Measurements from ENCODE around the gene RNASE3.
"Not testable (repeated sequence)": the region's sequence is repeated elsewhere in the genome, so short reads cannot be mapped to it uniquely, and the experiment has no call there.

Gene RNASE3

GRCh38 chr14:20891126-20891825, at the start of gene RNASE3:
RNASE3 (plus strand) TSS chr14:20891385; CDS start chr14:20891687, 302 bp downstream.
- in situ Hi-C loops (cut with MboI; ENCODE audit: low sequenced_read_pairs) = not testable (repeated sequence)

DNA sequence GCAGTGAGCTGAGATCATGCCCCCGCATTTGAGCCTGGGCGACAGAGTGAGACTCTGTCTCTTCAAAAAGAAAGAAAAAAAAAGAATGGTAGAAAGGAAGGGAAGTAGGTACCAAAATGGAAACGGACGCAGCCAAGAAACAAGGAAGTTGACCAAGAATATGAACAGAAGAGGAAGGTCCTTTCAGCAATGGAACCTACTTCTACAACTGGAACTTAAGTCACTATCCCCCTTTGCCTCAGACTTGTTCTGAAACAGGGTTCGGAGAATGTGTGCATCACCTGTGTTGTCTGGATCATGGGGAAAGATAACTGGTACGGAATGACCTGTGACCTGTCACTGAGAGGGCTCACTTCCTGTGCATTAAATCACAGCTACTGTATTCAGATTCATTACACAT, 44.6 kb upstream of the RNASE3 start:
- in situ Hi-C loops (cut with MboI; ENCODE audit: low sequenced_read_pairs) = no loop called here

GRCh38 chr14:20848316-20848954, 42.8 kb upstream of the RNASE3 start:
- in situ Hi-C loops (cut with MboI; ENCODE audit: low sequenced_read_pairs) = no loop called here

DNA sequence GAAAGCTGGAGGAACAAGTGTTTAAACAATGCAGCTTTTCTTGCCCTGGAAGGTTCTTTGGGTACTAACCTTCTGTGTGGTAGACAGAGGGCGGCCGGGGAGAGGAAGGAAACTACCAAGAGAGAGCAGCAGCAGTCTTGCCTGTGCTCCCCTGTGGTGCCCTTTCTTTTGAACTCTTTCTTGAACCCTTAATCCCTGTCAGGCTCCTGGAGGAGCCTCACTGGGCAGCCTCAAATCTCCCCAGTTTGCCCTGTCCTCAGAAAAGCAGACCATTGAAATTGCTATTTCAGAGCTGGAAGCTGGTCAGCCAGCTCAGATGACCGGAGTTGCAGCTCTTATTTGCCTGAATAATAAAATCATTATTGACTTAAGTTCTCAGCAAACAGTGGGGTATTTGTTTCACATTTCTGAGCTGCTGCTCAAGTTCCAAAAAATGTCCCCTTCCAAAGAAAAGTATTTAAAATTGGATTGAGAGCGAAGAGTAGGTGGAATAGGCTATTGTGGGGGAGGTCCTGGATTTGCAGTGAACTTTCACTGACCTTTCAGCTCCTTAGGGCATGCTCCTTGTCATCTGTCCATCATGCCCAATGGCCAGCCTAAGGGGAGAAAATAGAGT, 42.1 kb upstream of the RNASE3 start:
- in situ Hi-C loops (cut with MboI; ENCODE audit: low sequenced_read_pairs) = no loop called here

DNA sequence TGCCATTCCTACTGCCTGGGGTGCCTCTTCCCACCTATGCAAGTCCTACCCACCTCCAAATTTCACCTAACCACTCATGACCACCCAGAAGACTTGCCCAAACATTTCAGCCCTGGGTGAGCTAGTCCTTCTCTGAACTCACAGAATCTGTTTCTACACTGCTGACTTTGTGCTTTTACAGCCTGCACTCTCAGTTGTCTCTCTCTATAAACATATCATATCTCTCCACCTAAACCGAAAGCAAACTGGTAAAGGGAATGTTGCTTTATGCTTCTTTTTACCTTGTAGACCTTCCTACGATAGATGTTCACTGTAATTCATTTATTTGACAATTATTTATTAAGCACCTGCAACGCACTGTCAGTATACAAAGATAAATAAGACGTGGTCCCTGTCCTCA, 38.1 kb upstream of the RNASE3 start:
- in situ Hi-C loops (cut with MboI; ENCODE audit: low sequenced_read_pairs) = loop anchor here (5.0 to 25.0 kb wide), 3 partner anchors 122 to 516 kb away; partner anchors contain the start of genes CCNB1IP1 and PARP2

DNA sequence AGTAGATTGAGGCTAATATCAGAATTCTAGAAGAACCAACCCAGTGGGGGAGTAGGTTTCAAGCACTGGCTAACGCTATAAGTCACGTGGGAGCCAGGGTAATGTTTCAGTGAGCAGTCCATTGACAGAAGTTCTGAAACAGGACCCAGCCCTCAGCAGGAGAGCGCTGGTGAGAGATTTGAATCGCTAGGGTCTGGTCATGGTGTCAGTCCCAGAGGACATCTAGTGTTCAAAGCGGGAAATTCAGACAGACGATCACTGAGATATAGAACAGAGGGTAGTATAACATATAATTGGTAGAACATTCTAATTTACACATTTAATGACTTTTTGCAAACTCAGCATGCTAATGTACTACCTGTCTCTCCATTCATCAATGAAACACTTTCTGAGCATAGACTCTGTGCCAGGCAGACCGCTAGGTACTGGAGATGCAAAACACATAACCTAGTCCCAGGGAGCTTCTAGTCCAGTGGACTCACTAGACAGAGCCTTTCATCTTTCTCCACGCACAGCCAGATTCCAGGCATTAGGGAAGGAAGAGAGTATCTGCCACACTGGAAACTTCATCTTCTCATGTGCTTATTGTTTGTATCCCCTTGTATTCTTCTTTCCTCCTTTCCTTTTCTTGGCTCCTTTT, 35.4 kb upstream of the RNASE3 start:
- in situ Hi-C loops (cut with MboI; ENCODE audit: low sequenced_read_pairs) = loop anchor here (10.0 to 25.0 kb wide), 2 partner anchors 119 to 518 kb away; partner anchors contain the start of genes CCNB1IP1 and PARP2

- in situ Hi-C loops (cut with MboI; ENCODE audit: low sequenced_read_pairs) = loop anchor here (10.0 to 25.0 kb wide), 2 partner anchors 118 to 520 kb away; partner anchors contain the start of genes CCNB1IP1 and PARP2
Observed at GRCh38 chr14:20857207-20857606, 34.0 kb upstream of the RNASE3 start.

DNA sequence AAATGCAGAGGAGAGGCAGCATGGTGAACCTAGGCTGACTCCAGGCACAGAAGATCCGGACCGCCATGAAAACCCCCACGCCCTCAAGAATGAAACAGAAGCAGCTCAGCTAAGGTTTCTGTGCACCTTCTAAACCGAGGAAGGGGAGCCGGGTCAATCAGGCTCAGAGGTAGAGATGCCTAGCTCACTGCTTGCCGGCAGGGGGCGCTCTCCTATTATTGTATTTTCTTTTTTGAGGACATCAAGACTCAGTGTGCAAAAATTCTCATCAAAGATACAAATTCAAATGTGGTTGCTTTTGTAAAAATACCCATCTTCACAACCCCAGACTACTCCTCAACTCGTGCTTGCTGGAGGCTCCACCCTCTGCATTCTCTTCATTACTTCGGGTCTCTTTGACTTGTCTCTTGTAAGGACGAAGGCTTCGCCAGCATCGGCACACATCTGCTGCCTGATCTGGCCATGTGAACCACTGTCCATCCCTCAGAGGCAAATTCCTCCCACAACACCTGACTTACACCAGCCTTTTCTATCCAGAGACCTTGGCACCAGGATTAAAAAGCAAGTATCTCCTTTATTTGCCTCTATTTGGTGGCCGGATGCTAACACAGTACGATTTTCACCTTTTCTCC, 33.4 kb upstream of the RNASE3 start:
- in situ Hi-C loops (cut with MboI; ENCODE audit: low sequenced_read_pairs) = loop anchor here (10.0 to 25.0 kb wide), 2 partner anchors 117 to 520 kb away; partner anchors contain the start of genes CCNB1IP1 and PARP2

GRCh38 chr14:20866194-20866593, 25.0 kb upstream of the RNASE3 start:
- in situ Hi-C loops (cut with MboI; ENCODE audit: low sequenced_read_pairs) = loop anchor here (25.0 kb wide), 1 partner anchor 529 kb away; the partner anchor contains the start of genes CCNB1IP1 and PARP2

DNA sequence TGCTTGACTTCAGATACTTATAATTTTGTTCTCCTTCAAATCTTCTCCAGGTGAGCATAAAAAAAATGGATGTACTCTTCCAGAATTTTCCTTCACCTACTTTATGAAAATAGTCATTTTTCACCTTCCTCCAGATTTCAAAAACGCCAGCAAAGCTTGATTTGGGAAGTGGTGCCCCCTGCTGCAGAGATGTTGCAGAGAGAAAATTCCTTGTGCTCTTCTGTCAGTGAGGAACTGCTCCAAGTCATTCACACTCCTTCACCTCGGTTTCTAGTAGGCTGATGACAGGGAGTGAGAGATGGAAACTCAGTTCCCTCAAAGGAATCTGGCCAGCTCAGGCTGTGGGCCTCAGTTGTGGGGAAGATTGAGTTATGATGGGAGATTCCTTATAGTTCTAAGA, 24.2 kb upstream of the RNASE3 start:
- in situ Hi-C loops (cut with MboI; ENCODE audit: low sequenced_read_pairs) = loop anchor here (25.0 kb wide), 1 partner anchor 530 kb away; the partner anchor contains the start of genes CCNB1IP1 and PARP2

GRCh38 chr14:20873370-20874177, 17.6 kb upstream of the RNASE3 start:
- in situ Hi-C loops (cut with MboI; ENCODE audit: low sequenced_read_pairs) = loop anchor here (10.0 to 25.0 kb wide), 2 partner anchors 91 to 536 kb away; partner anchors contain the start of genes CCNB1IP1 and PARP2

DNA sequence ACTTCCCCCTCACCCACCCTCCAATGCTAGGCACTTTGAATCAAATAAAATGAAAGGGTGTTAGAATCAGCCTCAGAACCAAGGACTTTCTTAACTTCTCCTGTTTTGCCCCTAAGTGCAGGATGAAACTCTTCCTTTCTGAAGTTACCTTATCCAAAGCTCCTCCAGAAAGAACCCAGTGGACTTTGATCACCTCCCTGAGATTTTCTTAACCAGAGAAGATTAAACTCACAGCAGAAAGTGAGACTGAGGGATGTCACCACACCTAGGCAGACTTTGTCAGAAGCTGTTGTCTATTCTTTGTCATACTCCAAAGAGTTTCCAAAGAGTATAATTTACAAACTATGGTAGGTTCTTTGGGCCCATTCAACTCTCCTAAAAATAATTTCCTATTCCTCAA, 14.2 kb upstream of the RNASE3 start:
- in situ Hi-C loops (cut with MboI; ENCODE audit: low sequenced_read_pairs) = loop anchor here (10.0 kb wide), 1 partner anchor 88 kb away; no protein-coding TSS in a partner anchor

GRCh38 chr14:20878695-20879094, 12.5 kb upstream of the RNASE3 start:
- in situ Hi-C loops (cut with MboI; ENCODE audit: low sequenced_read_pairs) = loop anchor here (10.0 kb wide), 1 partner anchor 86 kb away; no protein-coding TSS in a partner anchor

GRCh38 chr14:20881229-20881628, 10.0 kb upstream of the RNASE3 start:
- in situ Hi-C loops (cut with MboI; ENCODE audit: low sequenced_read_pairs) = not testable (repeated sequence)

DNA sequence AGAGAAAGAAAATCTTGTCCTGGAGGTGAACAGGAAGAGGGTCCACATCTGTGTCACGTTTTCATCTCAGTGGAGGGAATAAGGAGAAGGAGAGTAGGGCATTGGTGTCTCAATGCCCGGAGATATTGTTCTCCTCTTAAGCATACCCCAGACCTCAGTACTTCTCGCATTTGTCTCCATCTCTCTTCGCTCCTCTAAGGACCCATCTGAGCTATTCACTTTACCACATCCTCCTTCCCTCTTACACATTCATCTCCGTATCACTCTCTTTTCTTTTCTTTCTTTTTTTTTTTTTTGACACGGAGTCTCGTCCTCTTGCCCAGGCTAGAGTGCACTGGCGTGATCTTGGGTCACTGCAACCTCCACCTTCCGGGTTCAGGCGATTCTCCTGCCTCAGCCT, 8.4 kb upstream of the RNASE3 start:
- in situ Hi-C loops (cut with MboI; ENCODE audit: low sequenced_read_pairs) = not testable (repeated sequence)

GRCh38 chr14:20888411-20888810, 2.8 kb upstream of the RNASE3 start:
- in situ Hi-C loops (cut with MboI; ENCODE audit: low sequenced_read_pairs) = not testable (repeated sequence)

DNA sequence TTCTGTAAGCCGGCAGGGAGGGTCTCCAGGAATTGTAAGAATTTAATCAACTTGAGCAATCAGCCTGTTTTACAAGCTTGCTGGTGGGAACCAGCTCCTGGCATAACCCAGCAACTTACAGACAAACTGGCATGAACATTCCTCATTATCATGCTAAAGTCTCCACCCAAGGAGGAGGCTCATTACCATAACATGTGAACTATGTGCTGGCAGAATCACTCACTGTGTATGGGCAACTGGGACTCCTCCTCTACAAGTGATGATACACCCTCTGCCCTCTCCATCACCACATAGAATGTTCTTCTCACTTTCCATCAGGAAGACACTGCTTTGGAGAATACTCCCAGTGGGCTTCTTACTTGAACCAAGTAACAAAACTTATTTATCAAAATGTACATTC, 4.1 kb downstream of the RNASE3 start:
- in situ Hi-C loops (cut with MboI; ENCODE audit: low sequenced_read_pairs) = not testable (repeated sequence)

GRCh38 chr14:20904393-20905029, 13.3 kb downstream of the RNASE3 start:
- in situ Hi-C loops (cut with MboI; ENCODE audit: low sequenced_read_pairs) = no loop called here

- in situ Hi-C loops (cut with MboI; ENCODE audit: low sequenced_read_pairs) = no loop called here
Observed at GRCh38 chr14:20905676-20906075, 14.5 kb downstream of the RNASE3 start.
